HEK293 (cell line): ENCODE measurements around the gene TCERG1L.

Experiments
- CTCF ChIA-PET: fragments of 350-600 bp; formaldehyde crosslinking; extraction: SDS; loops from one replicate; lab custom pipeline; 2021; ENCODE audit warnings: antibody characterized with exemption; lab: Yijun Ruan, JAX
- POLR2A ChIA-PET: fragments of 300-600 bp; formaldehyde crosslinking; extraction: SDS; loops from one replicate; lab custom pipeline; 2020; ENCODE audit warnings: antibody characterized with exemption, inconsistent platforms; lab: Yijun Ruan, JAX
- H3K27ac ChIP-seq: fragments of 200-500 bp; sonication (Bioruptor generic); 2 replicates; pipeline ENCODE4 v1.5.1; 2014; ENCODE audit warnings: low read depth, low read length, control low read depth, inconsistent platforms; ENCODE audit errors: extremely low read depth
- H3K36me3 ChIP-seq, 2 experiments: fragments of 200-500 bp in 1 of 2; sonication (Bioruptor generic) in 1 of 2; 1 replicate in 1 of 2; 2 replicates in 1 of 2; pipeline ENCODE4 v1.5.1; 2014 to 2017; ENCODE audit warnings: inconsistent platforms in 2 of 2, low read length in 2 of 2; ENCODE audit not compliant: control insufficient read depth in 2 of 2, insufficient read depth in 1 of 2
- H3K4me1 ChIP-seq: fragments of 200-500 bp; sonication (Bioruptor generic); 2 replicates; pipeline ENCODE4 v1.5.1; 2014; ENCODE audit warnings: mild to moderate bottlenecking, low read length, inconsistent platforms; ENCODE audit not compliant: control insufficient read depth, insufficient read depth
- H3K4me3 ChIP-seq: 2 replicates; pipeline ENCODE4 v1.5.1; 2011; ENCODE audit warnings: low read depth, mild to moderate bottlenecking, control low read depth, low read length, moderate library complexity
- H3K9me3 ChIP-seq: fragments of 200-500 bp; sonication (Bioruptor generic); 2 replicates; pipeline ENCODE4 v1.5.1; 2014; ENCODE audit warnings: low read depth, low read length, inconsistent platforms; ENCODE audit not compliant: control insufficient read depth, insufficient read depth
- EGR2 ChIP-seq: fragments of 450-650 bp; formaldehyde crosslinking; IDR thresholded peaks from 2 replicates; pipeline ENCODE4 v1.5.1; 2016; ENCODE audit warnings: low read depth, missing biosample characterization, missing genetic modification characterization
- SP7 ChIP-seq: fragments of 450-650 bp; formaldehyde crosslinking; IDR thresholded peaks from 2 replicates; pipeline ENCODE4 v1.5.1; 2016; ENCODE audit warnings: missing biosample characterization, missing genetic modification characterization
- ZNF138 ChIP-seq: fragments of 450-650 bp; formaldehyde crosslinking; IDR thresholded peaks from 2 replicates; pipeline ENCODE4 v1.5.1; 2016; ENCODE audit warnings: missing biosample characterization, missing genetic modification characterization, borderline replicate concordance
- ZNF146 ChIP-seq: fragments of 450-650 bp; formaldehyde crosslinking; IDR thresholded peaks from 2 replicates; pipeline ENCODE4 v1.5.1; 2016; ENCODE audit warnings: missing biosample characterization, missing genetic modification characterization
- ZNF214 ChIP-seq: fragments of 450-650 bp; formaldehyde crosslinking; IDR thresholded peaks from 2 replicates; pipeline ENCODE4 v1.5.1; 2017; ENCODE audit warnings: missing biosample characterization, mild to moderate bottlenecking, missing genetic modification characterization, borderline replicate concordance
- ZNF223 ChIP-seq: fragments of 450-650 bp; formaldehyde crosslinking; IDR thresholded peaks from 2 replicates; pipeline ENCODE4 v1.5.1; 2016; ENCODE audit warnings: missing biosample characterization, missing genetic modification characterization
- ZNF510 ChIP-seq: fragments of 450-650 bp; formaldehyde crosslinking; IDR thresholded peaks from 2 replicates; pipeline ENCODE4 v1.5.1; 2018; ENCODE audit warnings: mild to moderate bottlenecking, missing genetic modification characterization, missing biosample characterization; ENCODE audit not compliant: insufficient replicate concordance
- ZNF555 ChIP-seq: fragments of 450-650 bp; formaldehyde crosslinking; conservative IDR thresholded peaks from 2 replicates; pipeline ENCODE4 v1.5.1; 2017; ENCODE audit warnings: missing biosample characterization, mild to moderate bottlenecking, missing genetic modification characterization, inconsistent platforms
- ZNF600 ChIP-seq: fragments of 450-650 bp; formaldehyde crosslinking; IDR thresholded peaks from 2 replicates; pipeline ENCODE4 v1.5.1; 2016; ENCODE audit warnings: missing biosample characterization, missing genetic modification characterization
- ZNF629 ChIP-seq: fragments of 450-650 bp; formaldehyde crosslinking; IDR thresholded peaks from 2 replicates; pipeline ENCODE4 v1.5.1; 2017; ENCODE audit warnings: missing biosample characterization, missing genetic modification characterization
- ZNF792 ChIP-seq: fragments of 450-650 bp; formaldehyde crosslinking; IDR thresholded peaks from 2 replicates; pipeline ENCODE4 v1.5.1; 2016; ENCODE audit warnings: missing biosample characterization, missing genetic modification characterization
- TF ChIP-seq, protein P1 (sequence below): fragments of 450-650 bp; formaldehyde crosslinking; IDR thresholded peaks from 2 replicates; pipeline ENCODE4 v1.5.1; 2016; ENCODE audit warnings: missing biosample characterization, missing genetic modification characterization
- TF ChIP-seq, protein P2 (sequence below): fragments of 450-650 bp; formaldehyde crosslinking; IDR thresholded peaks from 2 replicates; pipeline ENCODE4 v1.5.1; 2017; ENCODE audit warnings: missing biosample characterization, missing genetic modification characterization

The TCERG1L gene

DNA sequence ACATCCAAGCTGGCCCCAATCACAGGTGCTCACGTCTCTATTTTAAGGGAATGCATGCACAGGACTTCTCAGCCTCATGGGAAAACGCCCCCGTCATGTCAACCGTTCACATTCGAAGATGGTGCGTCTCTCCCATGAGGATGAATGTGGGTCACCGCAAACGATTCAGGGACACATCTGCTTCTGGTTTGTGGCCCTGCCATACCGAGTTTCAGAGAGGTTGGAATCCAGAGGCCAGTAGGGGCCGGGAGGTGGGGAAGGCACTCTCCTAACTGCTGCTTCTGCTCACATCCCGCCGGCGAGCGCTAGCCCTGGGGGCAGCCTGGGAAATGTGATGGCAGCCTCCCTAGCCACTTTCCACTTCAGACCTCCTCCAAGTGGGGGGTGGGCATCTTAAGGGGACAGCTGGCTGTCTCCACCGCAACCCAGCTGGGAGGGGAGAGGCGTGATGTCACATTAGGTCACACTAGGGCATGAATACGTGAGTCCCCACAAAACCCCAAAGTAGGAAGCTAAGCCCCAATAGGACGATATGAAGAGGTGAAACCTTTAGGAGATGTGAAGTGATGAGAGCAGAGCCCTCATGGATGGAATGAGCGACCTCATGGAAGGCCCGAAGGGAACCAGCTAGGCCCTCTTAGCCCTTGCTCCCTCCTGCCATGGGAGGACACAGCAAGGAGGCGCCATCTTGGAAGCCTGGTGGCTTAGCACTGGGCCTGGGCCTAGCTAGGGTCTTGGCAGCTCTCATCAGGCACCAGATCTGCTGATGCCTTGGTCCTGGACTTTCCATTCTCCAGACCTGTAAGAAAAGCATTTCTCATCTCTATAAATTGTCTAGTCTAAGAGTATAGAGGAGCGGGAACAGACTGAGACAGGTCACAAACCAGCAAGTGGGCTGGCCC lies 107.8 kb downstream of the TCERG1L start (continued):
- TF ChIP-seq, protein P1, sequence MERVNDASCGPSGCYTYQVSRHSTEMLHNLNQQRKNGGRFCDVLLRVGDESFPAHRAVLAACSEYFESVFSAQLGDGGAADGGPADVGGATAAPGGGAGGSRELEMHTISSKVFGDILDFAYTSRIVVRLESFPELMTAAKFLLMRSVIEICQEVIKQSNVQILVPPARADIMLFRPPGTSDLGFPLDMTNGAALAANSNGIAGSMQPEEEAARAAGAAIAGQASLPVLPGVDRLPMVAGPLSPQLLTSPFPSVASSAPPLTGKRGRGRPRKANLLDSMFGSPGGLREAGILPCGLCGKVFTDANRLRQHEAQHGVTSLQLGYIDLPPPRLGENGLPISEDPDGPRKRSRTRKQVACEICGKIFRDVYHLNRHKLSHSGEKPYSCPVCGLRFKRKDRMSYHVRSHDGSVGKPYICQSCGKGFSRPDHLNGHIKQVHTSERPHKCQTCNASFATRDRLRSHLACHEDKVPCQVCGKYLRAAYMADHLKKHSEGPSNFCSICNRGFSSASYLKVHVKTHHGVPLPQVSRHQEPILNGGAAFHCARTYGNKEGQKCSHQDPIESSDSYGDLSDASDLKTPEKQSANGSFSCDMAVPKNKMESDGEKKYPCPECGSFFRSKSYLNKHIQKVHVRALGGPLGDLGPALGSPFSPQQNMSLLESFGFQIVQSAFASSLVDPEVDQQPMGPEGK = no peak
- no peak for TF ChIP-seq ZNF629 (tag by site-specific recombination)

DNA sequence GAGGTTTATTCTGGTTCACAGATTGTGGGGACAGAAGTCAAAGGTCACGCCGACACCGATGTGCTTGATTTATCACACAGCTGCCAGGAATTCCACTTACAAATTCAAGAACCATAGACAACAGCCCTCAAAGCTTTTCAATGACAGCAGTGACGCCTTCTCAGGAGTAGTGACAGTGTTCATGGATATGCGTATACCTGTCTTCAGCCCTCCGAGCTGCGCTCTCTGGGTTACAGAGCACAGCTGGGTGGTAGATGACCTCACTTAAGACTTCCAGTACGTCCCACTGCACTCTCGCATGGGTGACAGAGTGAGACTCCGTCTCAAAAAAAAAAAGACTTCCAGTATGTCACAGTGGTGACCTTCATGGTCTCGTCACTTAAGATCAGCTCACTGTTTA lies 108.5 kb downstream of the TCERG1L start:
- POLR2A ChIA-PET = no interaction called here
- CTCF ChIA-PET = no interaction called here
- TF ChIP-seq, protein P2, sequence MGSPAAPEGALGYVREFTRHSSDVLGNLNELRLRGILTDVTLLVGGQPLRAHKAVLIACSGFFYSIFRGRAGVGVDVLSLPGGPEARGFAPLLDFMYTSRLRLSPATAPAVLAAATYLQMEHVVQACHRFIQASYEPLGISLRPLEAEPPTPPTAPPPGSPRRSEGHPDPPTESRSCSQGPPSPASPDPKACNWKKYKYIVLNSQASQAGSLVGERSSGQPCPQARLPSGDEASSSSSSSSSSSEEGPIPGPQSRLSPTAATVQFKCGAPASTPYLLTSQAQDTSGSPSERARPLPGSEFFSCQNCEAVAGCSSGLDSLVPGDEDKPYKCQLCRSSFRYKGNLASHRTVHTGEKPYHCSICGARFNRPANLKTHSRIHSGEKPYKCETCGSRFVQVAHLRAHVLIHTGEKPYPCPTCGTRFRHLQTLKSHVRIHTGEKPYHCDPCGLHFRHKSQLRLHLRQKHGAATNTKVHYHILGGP (tag by site-specific recombination) = no peak
- TF ChIP-seq ZNF555 (tag by site-specific recombination) = no peak
- no peak for TF ChIP-seq ZNF214 (tag by site-specific recombination)
- TF ChIP-seq EGR2 (tag by site-specific recombination) = no peak
- TF ChIP-seq ZNF600 = no peak
- TF ChIP-seq, all 188 proteins: peak for 0
- Histone ChIP-seq H3K9me3 (no peaks in the 10 kb centered on the region), H3K36me3 (no peaks in the 10 kb centered on the region), H3K4me1 (no peaks in the 10 kb centered on the region), H3K4me3 (no peak overlapping the region), H3K27ac (no peak overlapping the region)

DNA sequence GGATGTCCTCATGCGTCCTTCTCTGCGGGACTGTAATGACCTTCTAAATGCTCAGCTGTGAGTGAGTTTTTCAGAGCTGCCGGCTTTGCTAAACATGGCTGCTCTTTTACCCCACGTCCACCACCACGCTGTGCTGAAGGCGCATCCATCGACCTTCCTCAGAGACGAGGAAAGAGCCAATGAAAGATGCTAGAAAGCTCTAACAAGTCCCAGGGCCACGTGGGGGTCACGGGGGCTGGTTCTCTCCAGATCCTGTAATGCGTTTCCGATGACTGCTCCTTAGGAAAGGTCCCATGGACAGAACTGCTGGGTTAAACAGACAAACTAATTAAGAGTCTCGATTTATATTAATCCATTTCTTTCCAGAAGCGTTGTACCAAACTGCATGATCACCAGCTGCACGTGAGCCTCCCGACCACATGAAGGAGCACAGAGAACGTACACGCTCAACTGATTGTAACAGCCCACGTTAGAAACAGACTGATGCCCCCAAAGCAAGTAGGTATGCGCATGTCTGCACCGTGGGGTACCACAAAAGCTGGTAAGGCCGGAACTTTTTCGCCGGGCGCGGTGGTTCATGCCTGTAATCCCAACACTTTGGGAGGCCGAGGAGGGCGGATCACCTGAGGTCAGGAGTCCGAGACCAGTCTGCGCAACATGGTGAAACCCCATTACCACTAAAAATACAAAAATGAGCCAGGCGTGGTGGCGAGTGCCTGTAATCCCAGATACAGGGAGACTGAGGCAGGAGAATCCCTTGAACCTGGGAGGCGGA lies 109.6 kb downstream of the TCERG1L start:
- POLR2A ChIA-PET = no interaction called here
- TF ChIP-seq ZNF792 (tag by site-specific recombination) (no peak), ZNF223 (tag by site-specific recombination) (no peak), ZNF138 (tag by site-specific recombination) (no peak)
- H3K27ac ChIP-seq = no peak overlapping the region
- no peak overlapping the region for H3K4me3 ChIP-seq
- H3K4me1 ChIP-seq = no peaks in the 10 kb centered on the region
- no peaks in the 10 kb centered on the region for H3K9me3 ChIP-seq
- no peaks in the 10 kb centered on the region for H3K36me3 ChIP-seq
- CTCF ChIA-PET = no interaction called here

DNA sequence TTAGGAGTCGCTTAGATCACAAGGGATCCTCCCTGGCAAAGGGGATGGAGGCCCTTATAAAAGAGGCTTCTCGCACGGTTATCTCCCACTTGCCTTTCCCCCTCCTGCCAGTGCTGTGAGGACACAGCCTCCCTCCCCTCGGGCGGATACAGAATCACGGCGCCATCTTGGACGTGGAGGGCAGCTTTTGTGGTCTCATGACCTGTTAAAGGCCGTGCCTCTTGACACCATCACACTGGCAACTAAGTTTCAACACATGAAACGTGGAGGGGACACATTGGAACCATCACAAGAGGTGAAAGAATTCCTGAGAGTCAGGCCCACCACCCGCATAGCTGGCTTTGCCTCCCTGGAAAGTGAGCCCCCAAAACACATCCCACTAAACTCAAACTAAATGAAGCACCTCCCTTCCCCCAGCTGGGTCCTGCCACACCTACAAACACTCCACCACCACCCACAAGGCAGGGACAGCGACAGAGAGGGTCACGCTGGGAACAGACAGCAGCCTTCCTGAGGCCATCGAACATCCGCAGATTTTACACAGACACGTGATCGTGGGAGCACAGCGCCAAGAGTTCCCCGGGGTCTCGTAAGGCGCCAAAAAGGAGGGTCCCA lies 110.6 kb downstream of the TCERG1L start:
- H3K4me1 ChIP-seq = no peaks in the 10 kb centered on the region
- POLR2A ChIA-PET = no interaction called here
- H3K4me3 ChIP-seq = no peak overlapping the region
- no peak overlapping the region for H3K27ac ChIP-seq
- no peak for TF ChIP-seq SP7
- no peak for TF ChIP-seq ZNF146 (tag by site-specific recombination)
- TF ChIP-seq ZNF510 (tag by site-specific recombination) = no peak
- TF ChIP-seq, all 188 proteins: peak for 0
- H3K9me3 ChIP-seq = no peaks in the 10 kb centered on the region
- H3K36me3 ChIP-seq = no peaks in the 10 kb centered on the region
- CTCF ChIA-PET = interaction anchor here (0.6 kb wide), 1 partner anchor 369 kb away, joined by 3 read pairs; no protein-coding TSS in a partner anchor
